ENCODE results near the gene DLD. TPM values are rescaled to one million over a fixed set of nuclear protein-coding genes. Genes with fewer than 3 reads are reported as not detected.

The DLD gene
- total and polyA plus RNA-seq, 2 of the 8 experiments (the other 6 are each of a cell fraction or from before 2014, with no cell fraction given), result 63.7 to 88.5 TPM

GRCh38 chr7:107913851-107914250, 22.9 kb downstream of the DLD start:
- Histone ChIP-seq H3K27me3 (replicated peaks in 1 of 4; ENCODE audit: control insufficient read depth in 3 of 4, extremely low read depth in 1 of 4, insufficient read depth in 3 of 4, low read length in 3 of 4) (no peaks in the 10 kb centered on the region), H2BK120ac (replicated peaks; ENCODE audit: low read depth, low read length) (no peak overlapping the region), H4K8ac (ENCODE audit: extremely low read depth, insufficient read depth, low read length) (no peak overlapping the region), H3K9ac (replicated peaks in 1 of 4; ENCODE audit: extremely low read depth in 1 of 4, low read depth in 3 of 4, low read length in 3 of 4) (no peak overlapping the region), H2AK5ac (ENCODE audit: low read depth, low read length) (no peak overlapping the region), H4K91ac (replicated peaks; ENCODE audit: insufficient read length, low read length) (no peak overlapping the region), H3K9me3 (ENCODE audit: insufficient read depth in 2 of 2, low read depth in 1 of 2, low read length in 1 of 2) (no peaks in the 10 kb centered on the region), H3K23me2 (ENCODE audit: low read depth, low read length) (0 out of 2 replicates have a peak, but pooled peaks cover 1% of the 10 kb centered on the region), H3K14ac (ENCODE audit: insufficient read length) (no peak overlapping the region), H3K27ac (ENCODE audit: low read depth, low read length) (no peak overlapping the region), H3K18ac (ENCODE audit: extremely low read depth, low read length) (no peak overlapping the region), H3K79me1 (ENCODE audit: low read depth, low read length) (no peaks in the 10 kb centered on the region; the same call in 1 of the 2 replicates), H2AFZ (ENCODE audit: low read length) (no peak overlapping the region), H3K4ac (replicated peaks; ENCODE audit: insufficient read length, low read depth, low read length) (no peak overlapping the region), H3K36me3 (ENCODE audit: control insufficient read depth in 2 of 4, insufficient read depth in 4 of 4, low read length in 3 of 4) (peaks cover 8 to 58% (median 22%) of the 10 kb centered on the region in 4 experiments), H3K79me2 (ENCODE audit: control insufficient read depth in 1 of 2, insufficient read depth in 2 of 2, low read length in 2 of 2) (peaks cover 0 to 5% of the 10 kb centered on the region in 2 experiments; a peak in 1 of 4 replicates), H3K4me1 (replicated peaks in 1 of 4; ENCODE audit: control insufficient read depth in 3 of 4, insufficient read depth in 4 of 4, low read length in 3 of 4) (no peaks in the 10 kb centered on the region), H2BK5ac (ENCODE audit: low read depth, low read length) (no peak overlapping the region), H3K4me3 (ENCODE audit: extremely low read depth in 1 of 4, insufficient read depth in 2 of 4, low read depth in 3 of 4, low read length in 4 of 4) (no peak overlapping the region), H4K20me1 (replicated peaks in 1 of 2; ENCODE audit: control insufficient read depth in 1 of 2, insufficient read depth in 2 of 2, low read length in 2 of 2) (no peaks in the 10 kb centered on the region), H3K56ac (replicated peaks; ENCODE audit: insufficient read length, low read depth, low read length) (no peak overlapping the region), H3K4me2 (ENCODE audit: insufficient read depth in 1 of 2, low read depth in 2 of 2, low read length in 2 of 2) (no peak overlapping the region), H4K5ac (ENCODE audit: insufficient read length, low read depth, low read length) (no peak overlapping the region), H2BK15ac (ENCODE audit: low read length) (no peak overlapping the region), H3K23ac (ENCODE audit: insufficient read length) (no peak overlapping the region), H2BK20ac (ENCODE audit: low read length) (no peak overlapping the region), H2BK12ac (ENCODE audit: low read depth, low read length) (no peak overlapping the region)
- FAIRE-seq, result no peak
- DNase-seq (ENCODE audit: low read depth in 1 of 2, low spot score in 2 of 2), result no peak
- CTCF ChIA-PET (ENCODE audit: partially characterized antibody), result no interaction called here
- POLR2A ChIA-PET (ENCODE audit: partially characterized antibody), result no interaction called here
- WGBS, 2 experiments (ENCODE audit: extremely low coverage in 1 of 2, insufficient coverage in 1 of 2, insufficient read length in 1 of 2, insufficient replicate concordance in 2 of 2, low coverage in 1 of 2, low lambda C conversion rate in 2 of 2, missing lambda C conversion rate in 1 of 2), result 95% methylated on average over 2 of the region's 2 CpGs; no CpG with 5 or more reads in 1 of the 2 experiments
- TF ChIP-seq, protein P1, sequence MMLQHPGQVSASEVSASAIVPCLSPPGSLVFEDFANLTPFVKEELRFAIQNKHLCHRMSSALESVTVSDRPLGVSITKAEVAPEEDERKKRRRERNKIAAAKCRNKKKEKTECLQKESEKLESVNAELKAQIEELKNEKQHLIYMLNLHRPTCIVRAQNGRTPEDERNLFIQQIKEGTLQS (IDR thresholded peaks at IDR 0.05; ENCODE audit: insufficient read depth, low read depth, low read length), result no peak
- TF ChIP-seq POLR2AphosphoS5 (IDR thresholded peaks at IDR 0.05; ENCODE audit: low read depth, low read length) (no peak), FOSL1 (IDR thresholded peaks at IDR 0.05; ENCODE audit: insufficient read depth, low read depth, low read length) (no peak), SP2 (IDR thresholded peaks at IDR 0.05; ENCODE audit: low read length) (no peak), SIN3A (conservative IDR thresholded peaks at IDR 0.05 in 1 of 2, IDR thresholded peaks at IDR 0.05 in 1 of 2; ENCODE audit: low read depth in 1 of 2, low read length in 2 of 2) (no peak), JUN (IDR thresholded peaks at IDR 0.05; ENCODE audit: low read depth, low read length) (no peak), SUZ12 (IDR thresholded peaks at IDR 0.05; ENCODE audit: low read length) (no peak), RFX5 (IDR thresholded peaks at IDR 0.05; ENCODE audit: borderline replicate concordance, low read depth, low read length) (no peak), KDM4A (IDR thresholded peaks at IDR 0.05; ENCODE audit: low read depth, low read length, severe bottlenecking) (no peak), CTBP2 (IDR thresholded peaks at IDR 0.05; ENCODE audit: borderline replicate concordance, insufficient read depth, insufficient read length, low read length) (no peak), CBX8 (IDR thresholded peaks at IDR 0.05; ENCODE audit: borderline replicate concordance, low read depth, low read length) (no peak), SRF (IDR thresholded peaks at IDR 0.05; ENCODE audit: low read depth, low read length) (no peak), KDM1A (IDR thresholded peaks at IDR 0.05; ENCODE audit: borderline replicate concordance, low read length) (no peak)

Data from H1 (cell line).